HCT116 (cell line): Measurements from ENCODE around the gene SPRED2. TPM values are rescaled to one million over a fixed set of nuclear protein-coding genes. Genes with fewer than 3 reads are reported as not detected.

ENCODE experiments used
- ATAC-seq: fragments of 200-7000 bp; cut with Tn5 transposase; 2 replicates; pipeline ENCODE4 v1.9.1; 2020; ENCODE audit warnings: mild to moderate bottlenecking, moderate library complexity
- BruUV-seq: library from RNA; stranded (reverse); fragments of 400-500 nt; replicated peaks from 2 replicates; lab custom pipeline; 2021; lab: Mats Ljungman, UMichigan
- CTCF ChIA-PET: fragments of 300-600 bp; sonication (Branson Sonifier 250); formaldehyde crosslinking; loops from one replicate; lab custom pipeline; 2021; ENCODE audit warnings: antibody characterized with exemption; lab: Charles Lee
- POLR2A ChIA-PET: fragments of 300-600, 350-600 bp; sonication (Branson Sonifier 250); formaldehyde crosslinking; loops from one replicate; lab custom pipeline; 2021; ENCODE audit warnings: antibody characterized with exemption; lab: Charles Lee
- RAD21 ChIA-PET, 2 experiments: fragments of 300-600 bp; sonication (Branson Sonifier 250); formaldehyde crosslinking; loops; one replicate each; lab custom pipeline; 2023; ENCODE audit warnings: low total read pairs in 2 of 2; ENCODE audit not compliant: uncharacterized antibody in 2 of 2, unreplicated experiment in 2 of 2, low non-redundant PET in 1 of 2; lab: Charles Lee
- DNase-seq: peaks from one replicate; pipeline ENCODE4 v3.0.0-alpha.2; 2010; ENCODE audit warnings: low read depth, low spot score
- H2AFZ ChIP-seq: fragments of 200-600 bp; shearing (Covaris generic), sonication (generic); 2 replicates; pipeline ENCODE4 v1.6.1; 2017; ENCODE audit warnings: low read depth, mixed run types, mixed read lengths, antibody characterized with exemption, low read length; ENCODE audit not compliant: poor library complexity, severe bottlenecking
- H3K27ac ChIP-seq: 2 replicates; pipeline ENCODE4 v1.5.1; 2012; ENCODE audit warnings: low read depth, low read length
- H3K27me3 ChIP-seq: fragments of 200-600 bp; sonication (generic); 2 replicates; pipeline ENCODE4 v1.6.1; 2016; ENCODE audit warnings: mixed run types, low read length, mixed read lengths; ENCODE audit not compliant: insufficient read depth
- H3K36me3 ChIP-seq, 2 experiments: fragments of 200-500 bp in 1 of 2; fragments of 200-600 bp in 1 of 2; sonication (Bioruptor generic) in 1 of 2; sonication (generic) in 1 of 2; 2 replicates each; pipeline versions ENCODE4 v1.5.1 to v1.6.1; 2014 to 2016; ENCODE audit warnings: low read length in 2 of 2, inconsistent platforms in 1 of 2, mixed read lengths in 1 of 2, mixed run types in 1 of 2; ENCODE audit not compliant: insufficient read depth in 2 of 2, control insufficient read depth in 1 of 2
- H3K4me1 ChIP-seq, 2 experiments: fragments of 200-600 bp in 1 of 2; sonication (generic) in 1 of 2; 2 replicates each; pipeline versions ENCODE4 v1.5.1 to v1.6.1; 2012 to 2017; ENCODE audit warnings: low read length in 2 of 2, inconsistent platforms in 1 of 2, mild to moderate bottlenecking in 1 of 2, mixed read lengths in 1 of 2, mixed run types in 1 of 2, moderate library complexity in 1 of 2; ENCODE audit not compliant: insufficient read depth in 2 of 2, control insufficient read depth in 1 of 2
- H3K4me2 ChIP-seq: fragments of 200-600 bp; sonication (generic); 2 replicates; pipeline ENCODE4 v1.6.1; 2017; ENCODE audit warnings: mixed run types, low read length, mixed read lengths
- H3K4me3 ChIP-seq, 2 experiments: fragments of 200-600 bp in 1 of 2; sonication (generic) in 1 of 2; replicated peaks in 1 of 2; 2 replicates each; pipeline ENCODE4 v1.5.1; 2011 to 2016; ENCODE audit warnings: low read length in 2 of 2, control low read depth in 1 of 2, low read depth in 1 of 2, mild to moderate bottlenecking in 1 of 2, mixed read lengths in 1 of 2, mixed run types in 1 of 2
- H3K79me2 ChIP-seq: fragments of 200-600 bp; sonication (generic); 2 replicates; pipeline ENCODE4 v1.6.1; 2017; ENCODE audit warnings: mild to moderate bottlenecking, mixed run types, low read length, moderate library complexity, mixed read lengths; ENCODE audit not compliant: insufficient read depth
- H3K9ac ChIP-seq: fragments of 200-600 bp; sonication (generic); 2 replicates; pipeline ENCODE4 v1.6.1; 2016; ENCODE audit warnings: low read length, mixed read lengths
- H3K9me2 ChIP-seq: fragments of 200-600 bp; sonication (generic), shearing (Covaris generic); 2 replicates; pipeline ENCODE4 v1.6.1; 2017; ENCODE audit warnings: mixed run types, mild to moderate bottlenecking, moderate library complexity; ENCODE audit not compliant: insufficient read depth
- H3K9me3 ChIP-seq, 2 experiments: fragments of 200-500 bp in 1 of 2; fragments of 200-600 bp in 1 of 2; sonication (Bioruptor generic) in 1 of 2; sonication (generic) in 1 of 2; 2 replicates each; pipeline ENCODE4 v1.6.1; 2014 to 2017; ENCODE audit warnings: low read length in 2 of 2, mixed read lengths in 2 of 2, inconsistent platforms in 1 of 2, low read depth in 1 of 2, mild to moderate bottlenecking in 1 of 2, mixed run types in 1 of 2, moderate library complexity in 1 of 2; ENCODE audit not compliant: control insufficient read depth in 1 of 2, insufficient read depth in 1 of 2
- H4K20me1 ChIP-seq: fragments of 200-600 bp; sonication (generic), shearing (Covaris generic); 2 replicates; pipeline ENCODE4 v1.6.1; 2017; ENCODE audit warnings: mixed run types, mild to moderate bottlenecking, moderate library complexity; ENCODE audit not compliant: insufficient read depth
- ATF3 ChIP-seq: IDR thresholded peaks from 2 replicates; pipeline ENCODE4 v1.6.1; 2012
- CTCF ChIP-seq, 3 experiments: fragments of 200-600 bp in 1 of 3; sonication (generic) in 1 of 3; IDR thresholded peaks in 2 of 3; conservative IDR thresholded peaks in 1 of 3; 2 replicates each; pipeline ENCODE4 v1.5.1; 2012 to 2017; ENCODE audit warnings: low read depth in 2 of 3, low read length in 2 of 3, antibody characterized with exemption in 1 of 3, borderline replicate concordance in 1 of 3, control low read depth in 1 of 3, mild to moderate bottlenecking in 1 of 3, mixed read lengths in 1 of 3, mixed run types in 1 of 3, moderate library complexity in 1 of 3; ENCODE audit not compliant: insufficient read depth in 1 of 3
- ELF1 ChIP-seq: IDR thresholded peaks from 2 replicates; pipeline ENCODE4 v1.6.1; 2012; ENCODE audit warnings: low read depth, borderline replicate concordance
- EZH2phosphoT487 ChIP-seq: fragments of 200-600 bp; IDR thresholded peaks from 2 replicates; pipeline ENCODE4 v1.6.1; 2018; ENCODE audit warnings: antibody characterized with exemption, borderline replicate concordance
- POLR2AphosphoS5 ChIP-seq: IDR thresholded peaks from 2 replicates; pipeline ENCODE4 v1.6.1; 2011; ENCODE audit warnings: mild to moderate bottlenecking, low read depth, low read length, moderate library complexity
- REST ChIP-seq: IDR thresholded peaks from 2 replicates; pipeline ENCODE4 v1.6.1; 2012; ENCODE audit warnings: low read depth
- SIN3A ChIP-seq: IDR thresholded peaks from 2 replicates; pipeline ENCODE4 v1.6.1; 2012; ENCODE audit warnings: low read depth
- SP1 ChIP-seq: IDR thresholded peaks from 2 replicates; pipeline ENCODE4 v1.6.1; 2012; ENCODE audit warnings: low read depth
- SRF ChIP-seq: IDR thresholded peaks from 2 replicates; pipeline ENCODE4 v1.6.1; 2012; ENCODE audit warnings: low read depth
- TCF7L2 ChIP-seq: IDR thresholded peaks from 2 replicates; pipeline ENCODE4 v1.7.0; 2011; ENCODE audit warnings: borderline replicate concordance, inconsistent platforms; ENCODE audit not compliant: insufficient read depth, insufficient read length; ENCODE audit errors: extremely low read depth
- YY1 ChIP-seq: IDR thresholded peaks from 2 replicates; pipeline ENCODE4 v1.6.1; 2011; ENCODE audit warnings: low read length, low read depth, moderate library complexity, mild to moderate bottlenecking; ENCODE audit not compliant: insufficient replicate concordance; ENCODE audit errors: extremely low read depth
- ZBTB33 ChIP-seq: IDR thresholded peaks from 2 replicates; pipeline ENCODE4 v1.6.1; 2011; ENCODE audit warnings: mild to moderate bottlenecking, low read length, moderate library complexity; ENCODE audit not compliant: insufficient replicate concordance; ENCODE audit errors: extremely low read depth
- ZFX ChIP-seq: fragments of 450-650 bp; IDR thresholded peaks from 2 replicates; pipeline ENCODE4 v1.6.1; 2017
- intact Hi-C: fragments of 100-400 bp; cut with micrococcal nuclease; formaldehyde crosslinking; loops from 2 replicates; pipeline ENCODE4 v1.10.0; 2022
- total RNA-seq: library from RNA; stranded (reverse); gene quantifications from one replicate; pipeline ENCODE4 v1.2.1, GENCODE V29; 2021; ENCODE audit not compliant: unreplicated experiment

Gene SPRED2
- total RNA-seq, 1 experiment from 2014 or later, result 62.6 TPM

- Histone ChIP-seq H3K36me3 (no peaks in the 10 kb centered on the region), H2AFZ (no peak overlapping the region), H3K27ac (no peak overlapping the region; the same call in 1 of the 2 replicates), H3K9me2 (no peaks in the 10 kb centered on the region), H3K4me2 (peak overlapping the region; percentile 31; the same call in 1 of the 2 replicates), H3K79me2 (peaks cover 100% of the 10 kb centered on the region), H3K4me1 (peaks cover 47 to 57% of the 10 kb centered on the region in 2 experiments), H3K27me3 (no peaks in the 10 kb centered on the region), H3K9ac (no peak overlapping the region), H3K4me3 (no peak overlapping the region), H3K9me3 (no peaks in the 10 kb centered on the region), H4K20me1 (peaks cover 7% of the 10 kb centered on the region; the same call in 1 of the 2 replicates)
- CTCF ChIA-PET, result no interaction called here
- ATAC-seq (no peak), DNase-seq (no peak)
- intact Hi-C loops, result no loop called here
- RAD21 ChIA-PET, result no interaction called here
- POLR2A ChIA-PET, result interaction anchor here (1.3 kb wide), 1 partner anchor 14 kb away, joined by 8 read pairs; the partner anchor contains the start of gene SPRED2
- TF ChIP-seq SIN3A (no peak), EZH2phosphoT487 (no peak), ZBTB33 (no peak), YY1 (no peak), SRF (no peak), ELF1 (no peak), CTCF (IDR thresholded peaks at IDR 0.05 in 2 of 3, conservative IDR thresholded peaks at IDR 0.05 in 1 of 3; ENCODE audit: borderline replicate concordance in 1 of 3, insufficient read depth in 1 of 3, low read depth in 2 of 3, low read length in 2 of 3) (no peak), SP1 (no peak), ZFX (no peak), TCF7L2 (no peak), REST (no peak), POLR2AphosphoS5 (no peak), ATF3 (no peak)
- BruUV-seq, result no TSS peak
These were observed 14.8 kb downstream of the SPRED2 start for GRCh38 chr2:65417509-65418085.
